ENCODE data around the gene RBM23.

The RBM23 gene

DNA sequence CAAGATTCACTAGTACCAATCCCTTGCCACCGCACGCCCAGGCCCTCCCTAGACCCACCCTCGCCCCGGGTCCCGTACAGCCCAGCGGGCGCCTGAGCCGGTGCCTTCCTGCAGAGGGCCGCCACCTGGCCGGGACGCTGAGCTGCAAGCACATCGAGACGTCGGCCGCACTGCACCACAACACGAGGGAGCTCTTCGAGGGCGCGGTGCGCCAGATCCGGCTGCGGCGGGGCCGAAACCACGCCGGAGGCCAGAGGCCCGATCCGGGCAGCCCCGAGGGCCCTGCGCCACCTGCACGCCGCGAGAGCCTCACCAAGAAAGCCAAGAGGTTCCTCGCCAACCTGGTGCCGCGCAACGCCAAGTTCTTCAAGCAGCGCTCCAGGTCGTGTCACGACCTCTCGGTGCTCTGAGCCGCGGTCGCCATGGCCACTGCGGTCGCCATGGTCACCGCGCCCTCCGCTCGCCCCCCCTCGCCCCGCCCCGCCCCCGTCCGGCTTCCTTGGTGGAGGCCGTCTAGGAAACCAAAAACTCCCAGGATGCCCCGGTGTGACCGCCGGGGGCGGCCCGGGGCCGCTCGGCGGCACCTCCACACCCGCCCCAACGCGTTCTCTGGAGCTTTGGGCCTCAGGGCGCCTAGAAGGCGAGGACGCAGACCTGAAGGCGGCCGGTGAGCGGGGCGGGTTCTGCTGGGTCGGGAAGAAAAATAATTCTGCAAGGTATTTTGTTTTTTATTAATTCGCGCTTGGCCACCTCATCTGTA lies 32.3 kb downstream of the RBM23 start:
- DNase-seq (ENCODE audit: low read depth in 1 of 2, low spot score in 1 of 2), result peak; percentile 31 to 44

DNA sequence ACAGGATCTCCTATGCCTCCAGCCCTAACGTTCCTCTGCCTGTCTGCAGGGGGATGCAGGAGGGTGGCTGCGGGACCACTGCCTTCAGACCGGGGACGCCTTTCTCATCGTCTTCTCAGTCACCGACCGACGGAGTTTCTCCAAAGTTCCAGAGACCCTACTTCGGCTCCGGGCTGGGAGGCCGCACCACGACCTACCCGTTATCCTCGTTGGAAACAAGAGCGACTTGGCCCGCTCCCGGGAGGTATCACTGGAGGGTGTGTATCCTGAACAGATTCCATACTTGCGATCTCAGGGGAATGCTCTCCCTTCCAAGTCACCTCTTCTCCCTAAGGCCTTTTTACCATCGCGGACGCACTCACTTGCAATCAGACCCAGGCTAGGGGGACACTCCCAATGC lies 33.0 kb downstream of the RBM23 start:
- DNase-seq (ENCODE audit: low read depth in 1 of 2, low spot score in 1 of 2), result no peak

DNA sequence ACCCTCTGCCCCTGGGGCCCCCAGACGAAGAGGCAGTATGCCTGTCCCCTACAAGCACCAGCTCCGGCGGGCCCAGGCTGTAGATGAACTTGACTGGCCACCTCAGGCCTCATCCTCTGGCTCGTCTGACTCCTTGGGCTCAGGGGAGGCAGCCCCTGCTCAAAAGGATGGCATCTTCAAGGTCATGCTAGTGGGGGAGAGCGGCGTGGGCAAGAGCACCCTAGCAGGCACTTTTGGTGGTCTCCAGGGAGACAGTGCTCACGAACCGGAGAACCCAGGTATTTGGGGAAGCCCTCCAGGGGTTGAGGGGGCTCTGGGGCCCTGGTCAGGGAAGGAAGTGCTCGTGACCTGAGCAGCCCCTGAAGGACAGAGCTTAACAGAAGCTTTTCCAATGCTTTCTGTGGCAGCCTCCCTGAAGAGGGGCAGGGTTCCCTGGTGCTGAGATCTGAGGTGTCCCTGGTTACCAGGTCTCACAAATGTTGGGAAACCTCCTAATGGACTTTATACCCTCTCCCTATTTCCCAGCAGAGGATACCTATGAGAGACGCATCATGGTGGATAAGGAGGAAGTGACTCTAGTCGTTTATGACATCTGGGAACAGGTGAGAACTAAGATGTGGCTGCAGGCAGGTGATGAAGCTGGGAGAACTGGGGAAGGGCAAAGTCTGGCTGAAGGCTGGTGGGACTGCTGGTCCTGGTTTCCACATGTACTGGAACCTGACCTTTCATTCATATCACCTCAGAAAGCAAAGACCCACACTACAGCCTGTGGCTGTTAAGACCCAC lies 34.0 kb downstream of the RBM23 start:
- DNase-seq (ENCODE audit: low read depth in 1 of 2, low spot score in 1 of 2), result no peak

- no peak for DNase-seq (ENCODE audit: low read depth in 1 of 2, low spot score in 1 of 2)
These were observed 34.7 kb downstream of the RBM23 start for GRCh38 chr14:22884076-22884737.

- DNase-seq (ENCODE audit: low read depth in 1 of 2, low spot score in 1 of 2), result no peak
These were observed 35.6 kb downstream of the RBM23 start, which contains the start of gene REM2 for GRCh38 chr14:22883173-22883976. Gene REM2 (plus strand): TSS chr14:22883222. CDS start chr14:22883288, 66 bp downstream.

- no peak for DNase-seq (ENCODE audit: low read depth in 1 of 2, low spot score in 1 of 2)
These were observed 36.3 kb downstream of the RBM23 start for GRCh38 chr14:22882529-22883172.

GRCh38 chr14:22882064-22882463 lies 36.9 kb downstream of the RBM23 start:
- DNase-seq (ENCODE audit: low read depth in 1 of 2, low spot score in 1 of 2), result no peak

GRCh38 chr14:22878271-22879246 lies 40.4 kb downstream of the RBM23 start:
- DNase-seq (ENCODE audit: low read depth in 1 of 2, low spot score in 1 of 2), result no peak

DNA sequence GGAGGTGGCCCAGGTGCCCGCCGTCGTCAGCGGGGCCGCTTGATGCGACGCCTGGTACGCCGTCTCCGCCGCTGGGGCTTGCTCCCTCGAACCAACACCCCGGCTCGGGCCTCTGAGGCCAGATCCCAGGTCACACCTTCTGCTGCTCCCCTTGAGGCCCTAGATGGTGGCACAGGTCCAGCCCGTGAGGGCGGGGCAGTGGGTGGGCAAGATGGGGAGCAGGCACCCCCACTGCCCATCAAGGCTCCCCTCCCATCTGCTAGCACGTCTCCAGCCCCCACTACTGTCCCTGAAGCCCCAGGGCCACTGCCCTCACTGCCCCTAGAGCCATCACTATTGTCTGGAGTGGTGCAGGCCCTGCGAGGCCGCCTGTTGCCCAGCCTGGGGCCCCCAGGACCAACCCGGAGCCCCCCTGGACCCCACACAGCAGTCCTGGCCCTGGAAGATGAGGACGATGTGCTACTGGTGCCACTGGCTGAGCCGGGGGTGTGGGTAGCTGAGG lies 41.9 kb downstream of the RBM23 start:
- DNase-seq (ENCODE audit: low read depth in 1 of 2, low spot score in 1 of 2), result no peak

DNA sequence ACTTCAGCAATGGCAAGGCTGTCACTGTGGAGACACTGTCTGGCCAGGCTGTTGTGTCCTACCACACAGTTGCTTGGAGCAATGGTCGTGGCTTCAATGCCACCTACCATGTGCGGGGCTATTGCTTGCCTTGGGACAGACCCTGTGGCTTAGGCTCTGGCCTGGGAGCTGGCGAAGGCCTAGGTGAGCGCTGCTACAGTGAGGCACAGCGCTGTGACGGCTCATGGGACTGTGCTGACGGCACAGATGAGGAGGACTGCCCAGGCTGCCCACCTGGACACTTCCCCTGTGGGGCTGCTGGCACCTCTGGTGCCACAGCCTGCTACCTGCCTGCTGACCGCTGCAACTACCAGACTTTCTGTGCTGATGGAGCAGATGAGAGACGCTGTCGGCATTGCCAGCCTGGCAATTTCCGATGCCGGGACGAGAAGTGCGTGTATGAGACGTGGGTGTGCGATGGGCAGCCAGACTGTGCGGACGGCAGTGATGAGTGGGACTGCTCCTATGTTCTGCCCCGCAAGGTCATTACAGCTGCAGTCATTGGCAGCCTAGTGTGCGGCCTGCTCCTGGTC lies 43.1 kb downstream of the RBM23 start:
- DNase-seq (ENCODE audit: low read depth in 1 of 2, low spot score in 1 of 2), result no peak

DNA sequence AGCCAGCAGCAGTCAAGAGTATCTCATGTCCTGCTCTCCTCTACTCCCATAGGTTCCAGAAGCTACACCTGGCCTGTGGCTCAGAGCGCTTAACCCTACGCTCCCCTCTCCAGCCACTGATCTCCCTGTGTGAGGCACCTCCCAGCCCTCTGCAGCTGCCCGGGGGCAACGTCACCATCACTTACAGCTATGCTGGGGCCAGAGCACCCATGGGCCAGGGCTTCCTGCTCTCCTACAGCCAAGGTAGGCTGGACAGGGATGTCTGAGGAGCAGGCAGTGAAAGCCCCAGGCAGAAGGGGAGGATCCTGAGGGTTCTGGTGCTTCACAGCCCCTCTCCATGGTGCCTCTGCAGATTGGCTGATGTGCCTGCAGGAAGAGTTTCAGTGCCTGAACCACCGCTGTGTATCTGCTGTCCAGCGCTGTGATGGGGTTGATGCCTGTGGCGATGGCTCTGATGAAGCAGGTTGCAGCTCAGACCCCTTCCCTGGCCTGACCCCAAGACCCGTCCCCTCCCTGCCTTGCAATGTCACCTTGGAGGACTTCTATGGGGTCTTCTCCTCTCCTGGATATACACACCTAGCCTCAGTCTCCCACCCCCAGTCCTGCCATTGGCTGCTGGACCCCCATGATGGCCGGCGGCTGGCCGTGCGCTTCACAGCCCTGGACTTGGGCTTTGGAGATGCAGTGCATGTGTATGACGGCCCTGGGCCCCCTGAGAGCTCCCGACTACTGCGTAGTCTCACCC lies 43.8 kb downstream of the RBM23 start:
- DNase-seq (ENCODE audit: low read depth in 1 of 2, low spot score in 1 of 2), result no peak

GRCh38 chr14:22872833-22873520 lies 46.0 kb downstream of the RBM23 start:
- no peak for DNase-seq (ENCODE audit: low read depth in 1 of 2, low spot score in 1 of 2)

- DNase-seq (ENCODE audit: low read depth in 1 of 2, low spot score in 1 of 2), result peak; percentile 56 to 63
These were observed 46.7 kb downstream of the RBM23 start for GRCh38 chr14:22872033-22872832.

DNA sequence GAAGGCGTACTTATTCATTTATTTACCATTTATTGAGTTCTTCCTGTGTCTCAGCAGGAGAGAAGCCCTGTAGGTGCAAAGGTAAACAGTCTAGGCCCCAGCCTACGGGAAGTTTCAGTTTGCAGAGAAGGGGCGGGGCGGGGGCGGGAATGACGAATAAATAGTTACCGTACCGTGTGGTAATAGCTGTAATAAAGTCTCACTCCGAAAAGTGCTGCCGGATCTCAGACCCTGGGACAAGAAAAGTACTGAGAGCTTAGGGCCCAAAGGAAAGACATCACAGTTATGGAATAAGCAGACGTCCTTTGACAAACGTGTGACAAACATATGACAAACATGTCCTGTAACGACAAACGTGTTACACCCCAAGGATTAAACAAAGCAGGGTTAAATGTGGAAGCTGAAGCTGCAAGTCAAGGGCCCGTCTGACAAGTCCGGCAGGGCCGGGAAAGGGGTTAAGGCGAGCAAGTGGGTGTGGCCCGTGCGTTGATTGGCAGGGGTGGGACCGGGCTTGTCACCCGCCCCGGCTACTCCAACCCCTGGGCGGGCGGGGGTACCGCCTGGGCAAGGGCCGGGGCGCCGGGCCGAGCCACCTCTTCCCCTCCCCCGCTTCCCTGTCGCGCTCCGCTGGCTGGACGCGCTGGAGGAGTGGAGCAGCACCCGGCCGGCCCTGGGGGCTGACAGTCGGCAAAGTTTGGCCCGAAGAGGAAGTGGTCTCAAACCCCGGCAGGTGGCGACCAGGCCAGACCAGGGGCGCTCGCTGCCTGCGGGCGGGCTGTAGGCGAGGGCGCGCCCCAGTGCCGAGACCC lies 47.5 kb downstream of the RBM23 start, which contains the start of gene LRP10:
Gene LRP10, plus strand, starts transcription at position 517 of the 809 bp plus-strand sequence. CDS start 564 bp downstream, outside the sequence.
- DNase-seq (ENCODE audit: low read depth in 1 of 2, low spot score in 1 of 2), result peak; percentile 57 to 65

DNA sequence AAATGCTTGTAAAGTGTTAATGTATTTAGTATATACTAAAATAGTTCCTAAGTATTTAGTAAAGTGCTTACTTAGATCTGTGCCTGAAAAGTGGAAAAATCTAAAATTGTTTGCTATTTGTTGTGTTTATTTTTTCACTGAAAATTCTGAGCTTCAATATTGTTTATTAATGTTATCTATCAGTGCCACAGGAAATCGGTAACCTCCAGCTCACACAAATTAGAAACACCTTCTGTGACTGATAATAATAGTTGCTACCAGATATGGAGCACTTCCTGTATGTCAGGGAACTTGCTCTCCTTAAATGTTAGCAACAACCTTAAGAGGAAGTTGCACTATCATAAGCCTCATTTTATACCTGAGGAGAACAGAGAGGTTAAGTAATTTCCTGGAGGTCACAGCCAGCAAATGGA lies 48.1 kb downstream of the RBM23 start:
- no peak for DNase-seq (ENCODE audit: low read depth in 1 of 2, low spot score in 1 of 2)

DNA sequence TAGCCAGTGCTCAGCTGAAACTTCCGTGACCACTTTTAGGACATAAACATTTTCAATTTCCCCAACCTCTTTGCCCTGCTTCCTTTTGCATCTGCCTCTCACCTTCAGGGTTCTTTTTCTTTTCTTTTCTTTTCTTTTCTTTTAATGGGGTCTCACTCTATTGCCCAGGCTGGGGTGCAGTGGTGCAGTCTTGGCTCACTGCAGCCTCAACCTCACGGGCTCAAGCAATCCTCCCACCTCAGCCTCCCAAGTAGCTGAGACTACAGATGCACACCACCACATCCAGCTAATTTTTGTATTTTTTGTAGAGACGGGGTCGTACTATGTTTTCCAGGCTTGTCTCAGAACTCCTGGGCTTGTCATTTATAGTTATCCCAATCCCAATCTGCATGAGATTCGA lies 52.1 kb downstream of the RBM23 start:
- DNase-seq (ENCODE audit: low read depth in 1 of 2, low spot score in 1 of 2), result no peak

Measured in activated CD4-positive, alpha-beta T cell treated with anti-CD3 and anti-CD28 coated beads, Interleukin-2, amount 50 U/mL, for 24 hours (primary cell).